GM23338 (cell line): ENCODE data around the gene AMBP. TPM values are rescaled to one million over a fixed set of nuclear protein-coding genes. Genes with fewer than 3 reads are reported as not detected.

ENCODE experiments used
- EZH2phosphoT487 ChIP-seq: fragments of 200-600 bp; sonication (generic); IDR thresholded peaks from one replicate; pipeline ENCODE4 v1.8.1; 2018; ENCODE audit warnings: antibody characterized with exemption; ENCODE audit not compliant: unreplicated experiment
- JUNB ChIP-seq: IDR thresholded peaks from one replicate; pipeline ENCODE4 v1.6.1; 2016; ENCODE audit warnings: antibody characterized with exemption; ENCODE audit not compliant: unreplicated experiment
- POLR2AphosphoS5 ChIP-seq: IDR thresholded peaks from 2 replicates; pipeline ENCODE4 v1.6.1; 2016; ENCODE audit warnings: antibody characterized with exemption, low read depth
- REST ChIP-seq: IDR thresholded peaks from one replicate; pipeline ENCODE4 v1.6.1; 2018; ENCODE audit warnings: antibody characterized with exemption; ENCODE audit not compliant: unreplicated experiment
- ZNF462 ChIP-seq: fragments of 250-450 bp; sonication (Bioruptor Pico); IDR thresholded peaks from 2 replicates; pipeline ENCODE4 v1.5.0; 2020; ENCODE audit warnings: mild to moderate bottlenecking, moderate library complexity
- polyA plus RNA-seq: library from polyadenylated mRNA; unstranded; fragments of >200 nt; fragmentation: Nextera tagmentation; extraction: Ambion mirVana; gene quantifications from 2 replicates; pipeline ENCODE4 v1.2.1, GENCODE V29; 2016
- total RNA-seq: library from RNA; depleted of rRNA; stranded (reverse); fragments of >200 nt; shearing (Covaris generic); gene quantifications from 2 replicates; pipeline ENCODE4 v1.2.3, GENCODE V29; 2014

The AMBP gene
- total and polyA plus RNA-seq, 2 experiments from 2014 or later = 1.3 to 2.0 TPM

- TF ChIP-seq ZNF462 (CRISPR knock-in tag) (no peak), REST (no peak), EZH2phosphoT487 (no peak), JUNB (no peak), POLR2AphosphoS5 (no peak)
Measured at GRCh38 chr9:114075602-114076001, 2.5 kb downstream of the AMBP start (continued).
